GM19463 (cell line): ENCODE results near the gene CACNA1F.

Experiments used
- ATAC-seq: cut with Tn5 transposase; IDR thresholded peaks from one replicate; pipeline ENCODE4 v1.9.1; 2021; ENCODE audit warnings: mild to moderate bottlenecking, moderate library complexity; ENCODE audit not compliant: unreplicated experiment

Gene CACNA1F

GRCh38 chrX:49231333-49232000 lies 1.7 kb downstream of the CACNA1F start:
- ATAC-seq, result no peak

GRCh38 chrX:49230500-49231232 lies 2.5 kb downstream of the CACNA1F start:
- peak; percentile 60 for ATAC-seq

DNA sequence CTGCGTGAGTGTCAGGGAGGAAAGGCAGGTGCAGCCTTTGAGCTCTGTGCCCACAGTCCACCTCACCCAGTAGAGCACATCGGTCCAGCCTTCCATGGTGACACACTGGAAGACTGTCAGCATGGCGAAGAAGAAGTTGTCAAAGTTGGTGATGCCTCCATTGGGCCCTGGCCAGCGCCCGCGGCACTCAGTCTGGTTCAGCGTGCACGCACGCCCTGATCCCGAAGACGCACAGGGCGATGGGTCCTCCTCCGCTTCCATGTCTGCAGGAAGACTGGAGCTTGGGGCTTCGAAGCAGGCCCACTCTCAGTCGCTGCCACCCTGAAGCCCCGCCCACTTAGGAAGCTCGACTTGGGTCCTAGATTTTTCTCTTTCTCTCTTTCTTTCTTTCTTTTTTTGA lies 5.0 kb downstream of the CACNA1F start:
- no peak for ATAC-seq

DNA sequence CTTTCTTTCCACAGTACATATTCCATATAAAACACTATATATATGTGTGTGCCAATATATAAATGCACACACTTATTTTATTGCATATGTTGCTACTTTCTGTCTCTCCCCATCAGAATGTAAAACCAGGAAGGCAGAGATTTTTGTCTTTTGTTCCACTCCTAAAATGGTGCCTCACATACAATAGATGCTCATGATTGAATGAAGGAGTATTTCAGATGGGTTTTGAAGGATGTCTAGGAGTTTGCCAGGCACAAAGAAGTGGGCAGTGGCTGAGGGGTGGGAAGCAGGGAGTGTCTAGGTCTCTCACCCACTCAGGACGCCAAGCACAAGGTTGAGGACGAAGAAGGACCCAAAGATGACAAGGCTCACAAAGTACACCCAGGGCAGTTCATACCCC lies 5.4 kb downstream of the CACNA1F start:
- ATAC-seq, result no peak

DNA sequence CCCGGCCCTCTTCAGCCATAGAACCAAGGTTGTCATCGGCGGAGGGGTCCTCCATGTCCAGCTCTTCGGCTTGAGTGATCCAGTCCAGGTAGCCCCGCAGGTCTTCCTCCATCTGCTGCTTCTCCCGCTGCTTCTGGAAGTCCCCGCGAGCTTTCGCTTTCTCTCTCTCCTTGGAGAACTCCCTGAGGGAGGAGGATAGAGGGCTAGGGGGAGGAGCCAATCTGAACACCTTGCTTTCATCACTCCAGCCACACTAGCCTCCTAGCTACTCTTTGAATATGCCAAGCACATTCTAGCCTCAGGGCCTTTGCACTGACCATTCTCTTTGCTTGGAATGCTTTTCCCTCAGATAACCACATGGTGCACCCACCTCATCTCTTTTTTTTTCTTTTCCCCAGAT lies 6.2 kb downstream of the CACNA1F start:
- no peak for ATAC-seq

DNA sequence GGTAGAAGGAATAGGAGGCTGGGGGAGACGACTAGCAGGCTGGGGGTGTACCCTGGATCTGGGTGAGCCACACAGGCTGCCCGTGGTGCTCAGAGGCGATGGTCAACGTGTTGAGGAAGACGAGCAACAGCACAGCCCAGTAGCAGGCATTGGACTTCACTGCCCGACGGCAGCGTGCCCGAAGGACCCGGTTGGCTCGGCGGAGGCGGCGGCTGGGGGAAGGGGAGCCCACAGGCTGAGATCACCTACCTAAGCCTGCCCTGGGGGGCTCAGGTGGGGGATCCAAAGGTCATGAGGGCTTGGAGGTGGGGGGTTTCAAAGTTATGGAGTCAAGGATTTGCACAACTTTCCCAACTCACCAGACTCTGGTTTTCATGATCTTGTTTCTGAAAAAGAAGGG lies 7.3 kb downstream of the CACNA1F start:
- ATAC-seq, result no peak

DNA sequence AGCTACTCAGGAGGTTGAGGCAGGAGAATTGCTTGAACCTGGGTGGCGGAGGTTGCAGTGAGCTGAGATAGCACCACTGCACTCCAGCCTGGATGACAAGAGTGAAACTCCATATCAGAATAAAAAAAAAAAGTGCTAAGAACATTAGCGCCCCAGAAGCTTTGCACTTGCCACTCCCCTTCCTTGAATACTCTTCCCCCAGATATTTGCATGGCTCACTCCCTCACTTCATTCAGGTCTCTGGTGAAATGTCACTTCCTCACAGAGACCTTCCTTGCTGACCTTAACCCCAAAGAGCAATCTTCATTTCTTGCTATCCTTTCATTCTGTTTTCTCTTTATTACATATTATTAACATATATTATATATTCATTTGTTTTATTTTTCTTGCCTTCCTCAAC lies 11.3 kb downstream of the CACNA1F start:
- ATAC-seq, result no peak

DNA sequence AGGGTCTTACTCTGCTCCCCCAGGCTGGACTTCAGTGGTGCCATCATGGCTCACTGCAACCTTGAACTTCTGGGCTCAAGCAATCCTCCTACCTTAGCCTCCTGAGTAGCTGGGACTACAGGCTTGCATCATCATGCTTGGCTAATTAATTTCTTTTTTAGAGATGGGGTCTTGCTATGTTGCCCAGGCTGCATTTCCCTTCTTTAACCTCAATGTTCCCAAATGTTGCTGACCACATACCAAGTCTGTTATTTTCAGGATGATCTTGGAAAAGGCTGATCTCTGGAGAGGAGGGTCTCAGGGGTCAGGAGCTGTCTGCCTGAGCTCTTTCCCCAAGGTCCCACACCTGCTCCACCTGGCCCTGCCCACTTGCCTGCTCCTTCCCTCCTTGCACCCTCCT lies 13.0 kb downstream of the CACNA1F start:
- ATAC-seq, result no peak

DNA sequence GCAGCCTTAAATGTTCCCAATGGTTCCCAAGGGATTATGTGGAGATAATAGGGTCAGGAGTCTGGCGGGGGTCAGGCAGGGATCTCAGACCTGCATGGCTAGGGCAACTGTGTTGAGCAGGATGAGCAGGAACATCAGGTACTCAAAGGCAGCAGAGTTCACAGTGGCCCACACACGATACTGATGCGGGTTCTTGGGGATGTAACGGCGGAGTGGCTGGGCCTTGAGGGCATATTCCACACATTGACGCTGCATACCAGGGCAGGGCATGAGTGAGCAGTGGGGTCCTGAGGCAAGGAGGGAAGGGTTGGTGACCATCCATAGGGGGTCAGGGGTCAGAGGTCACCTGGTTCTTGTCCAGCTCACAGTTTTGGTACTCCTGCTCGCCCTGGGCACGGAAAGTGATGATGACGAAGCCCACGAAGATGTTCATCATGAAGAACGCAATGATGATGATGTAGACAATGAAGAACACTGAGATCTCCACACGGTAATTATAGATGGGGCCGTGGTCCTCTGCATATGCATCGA lies 18.1 kb downstream of the CACNA1F start:
- no peak for ATAC-seq

GRCh38 chrX:49214416-49214815 lies 18.7 kb downstream of the CACNA1F start:
- ATAC-seq, result no peak

DNA sequence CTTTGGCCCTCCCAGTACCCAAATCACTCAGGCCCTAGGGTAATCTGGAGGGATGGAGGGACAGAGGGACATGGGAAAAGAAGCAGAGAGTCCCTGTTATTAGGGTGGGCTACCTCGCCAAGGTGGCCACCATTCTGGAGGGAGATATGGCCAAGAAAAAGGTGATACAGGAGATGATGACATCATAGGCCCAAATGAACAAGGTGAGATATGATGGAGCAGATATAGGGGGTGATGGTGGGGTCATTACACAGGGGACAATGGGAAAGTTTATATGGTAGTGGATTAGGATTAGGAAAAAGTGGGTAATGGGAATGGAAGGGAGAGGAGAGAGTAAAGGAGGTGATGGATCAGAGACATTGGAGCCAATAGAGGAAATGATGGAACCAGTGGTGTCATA lies 20.3 kb downstream of the CACNA1F start:
- ATAC-seq, result no peak

GRCh38 chrX:49212209-49212608 lies 20.9 kb downstream of the CACNA1F start:
- ATAC-seq, result no peak

DNA sequence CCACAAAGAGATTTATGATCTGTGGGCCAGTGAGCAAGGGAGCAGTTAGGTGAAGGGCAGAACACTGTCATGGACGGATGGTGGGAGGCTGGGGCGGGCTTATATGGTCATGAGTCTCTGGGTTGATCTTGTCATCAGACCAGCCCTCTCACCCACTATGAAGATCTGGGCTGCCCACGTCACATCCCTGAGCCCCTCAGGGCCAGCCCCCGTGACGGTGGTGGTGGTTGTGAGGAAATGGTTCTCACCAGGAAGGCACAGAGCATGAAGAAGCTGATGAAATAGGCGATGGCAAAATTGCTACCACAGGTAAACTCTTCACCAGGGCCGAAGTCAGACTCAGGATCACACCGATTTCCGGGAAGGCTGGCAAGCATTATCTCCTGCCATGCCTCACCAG lies 22.1 kb downstream of the CACNA1F start:
- ATAC-seq, result no peak

GRCh38 chrX:49210406-49210805 lies 22.7 kb downstream of the CACNA1F start:
- ATAC-seq, result no peak

- no peak for ATAC-seq
Measured at GRCh38 chrX:49209434-49210251, 23.5 kb downstream of the CACNA1F start.

DNA sequence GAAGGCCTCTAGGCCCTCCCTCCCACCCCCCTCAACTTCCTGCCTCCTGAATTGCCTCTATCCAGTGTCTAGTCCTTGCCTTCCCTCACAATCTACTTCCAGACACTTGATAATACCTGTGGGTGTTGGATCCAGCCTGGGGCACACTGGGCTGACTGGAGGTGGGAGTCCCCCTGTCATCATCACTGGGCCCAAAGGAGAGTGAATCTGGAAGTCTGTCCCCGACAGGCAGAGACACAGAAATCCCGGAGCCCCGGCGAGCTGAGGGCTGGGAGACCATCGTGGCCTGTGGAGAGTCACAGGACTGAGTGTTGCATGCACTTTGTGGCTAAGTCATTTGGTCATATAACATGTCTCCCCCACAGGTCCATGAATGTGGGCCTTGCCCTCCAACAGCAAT lies 24.7 kb downstream of the CACNA1F start:
- ATAC-seq, result no peak

DNA sequence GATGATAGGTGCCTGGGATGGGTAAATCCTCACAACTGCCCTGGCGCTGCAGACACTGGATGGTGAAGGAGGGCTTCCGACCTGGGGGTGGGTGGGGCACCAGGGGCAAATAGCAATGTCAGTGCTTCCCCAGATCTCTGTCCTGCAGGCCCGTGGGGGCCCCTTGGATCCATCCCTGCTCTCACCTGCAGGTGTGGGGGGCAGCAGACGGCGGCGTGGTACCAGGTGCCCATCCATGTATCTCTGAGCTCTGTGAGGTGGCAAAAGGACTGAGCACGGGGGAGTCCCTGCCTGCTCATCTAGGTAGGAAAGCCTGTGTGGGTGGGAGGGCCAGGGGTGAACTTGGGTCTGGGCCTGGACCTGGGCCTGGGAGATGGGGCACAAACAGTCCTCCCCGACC lies 26.6 kb downstream of the CACNA1F start:
- ATAC-seq, result no peak

DNA sequence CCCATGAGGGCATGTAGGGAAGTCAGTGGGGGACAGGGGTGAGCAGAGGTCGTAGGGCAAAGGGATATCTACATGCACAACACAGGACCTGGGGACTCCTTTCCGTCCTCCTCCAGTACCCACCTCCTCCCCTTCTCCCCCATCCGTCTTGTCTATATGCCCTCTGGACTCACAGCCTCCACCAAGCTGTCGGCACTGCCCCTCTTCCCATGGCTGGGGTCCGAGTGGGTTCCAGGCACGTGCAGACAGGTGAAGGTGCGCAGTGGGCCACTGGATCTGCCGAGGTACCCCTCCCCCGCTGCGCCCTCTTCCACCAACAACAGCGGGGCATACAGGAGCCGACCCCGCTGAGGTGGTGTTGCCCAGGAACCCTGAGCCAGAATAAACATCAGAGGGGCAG lies 27.7 kb downstream of the CACNA1F start:
- no peak for ATAC-seq

GRCh38 chrX:49204709-49205108 lies 28.4 kb downstream of the CACNA1F start:
- no peak for ATAC-seq

GRCh38 chrX:49204017-49204416 lies 29.1 kb downstream of the CACNA1F start:
- no peak for ATAC-seq

DNA sequence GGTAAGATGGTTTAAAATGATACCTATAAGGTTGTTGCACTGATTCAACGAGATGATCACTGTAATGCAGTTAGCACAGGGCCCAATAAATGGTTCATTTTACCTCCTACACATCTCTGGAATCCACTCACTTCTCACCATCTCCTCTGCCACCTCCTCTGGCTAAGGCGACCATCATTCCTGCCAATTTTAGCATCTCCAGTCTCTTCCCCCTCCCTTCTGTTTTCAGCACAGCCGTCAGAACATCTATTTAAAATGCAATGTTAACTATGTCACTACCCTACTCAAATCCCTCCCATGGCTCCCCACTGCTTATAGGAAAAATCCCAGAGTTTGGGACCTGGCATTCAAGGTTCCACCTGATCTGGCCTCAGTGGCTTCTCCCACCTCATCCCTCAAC lies 29.6 kb downstream of the CACNA1F start:
- no peak for ATAC-seq

- ATAC-seq, result no peak
Measured at GRCh38 chrX:49202022-49202421, 31.1 kb downstream of the CACNA1F start.
